Motor neuron (in vitro differentiated cells): Measurements from ENCODE around the gene STK10. TPM values are rescaled to one million over a fixed set of nuclear protein-coding genes. Genes with fewer than 3 reads are reported as not detected.

Experiments
- ATAC-seq, 8 experiments: fragments of 200-7000 bp; cut with Tn5 transposase; replicated peaks in 6 of 8; 2 replicates each; pipeline ENCODE4 v1.8.0; 2021; ENCODE audit warnings: mild to moderate bottlenecking in 8 of 8, moderate library complexity in 8 of 8
- H3K27ac ChIP-seq, 2 donors: fragments of 250-450 bp; sonication (Bioruptor Pico); 2 replicates each; pipeline ENCODE4 v1.9.0; 2021; ENCODE audit warnings: antibody characterized with exemption in 2 of 2, mild to moderate bottlenecking in 2 of 2, moderate library complexity in 1 of 2
- H3K4me1 ChIP-seq, 2 donors: fragments of 250-450 bp; sonication (Bioruptor Pico); replicated peaks in 1 of 2; 2 replicates each; pipeline ENCODE4 v1.6.1; 2021; ENCODE audit warnings: antibody characterized with exemption in 2 of 2, mild to moderate bottlenecking in 2 of 2, moderate library complexity in 1 of 2
- H3K4me3 ChIP-seq, 5 donors: fragments of 250-450 bp; sonication (Bioruptor Pico); 2 replicates each; pipeline ENCODE4 v1.9.0; 2021; ENCODE audit warnings: antibody characterized with exemption in 5 of 5, mild to moderate bottlenecking in 5 of 5, moderate library complexity in 4 of 5
- WGBS, 10 experiments: fragments of 450-650 bp; shearing (Covaris generic); methylation state at CpG; one replicate each; pipeline ENCODE4 v1.0.0; 2022; 5-methylcytosine and 5-hydroxymethylcytosine counted together
- in situ Hi-C, 9 experiments: fragments of 400-800 bp; cut with MboI; loops; one replicate each; pipeline ENCODE4 v1.15.0; 2021; ENCODE audit warnings: low sequenced_read_pairs in 9 of 9, low pct_unique_long_range_greater_than_20kb in 2 of 9; ENCODE audit not compliant: unreplicated experiment in 9 of 9
- total RNA-seq, 8 experiments: library from RNA; unstranded; fragments of 300-600 nt; gene quantifications; 2 replicates each; pipeline versions ENCODE4 v1.2.3 to v1.2.4, GENCODE V29; 2022

Gene STK10
- total RNA-seq, 8 experiments from 2014 or later: 3.6 to 24.6 (median 8.1) TPM

GRCh38 chr5:171992813-171993212 lies 195.2 kb downstream of the STK10 start:
- WGBS, 10 experiments: 60 to 100% (median 100%) methylated on average over 1 to 2 of the region's 2 CpGs; no CpG with 5 or more reads in 4 of the 10 experiments
- in situ Hi-C loops: no loop called here
- Histone ChIP-seq H3K4me1 (no peaks in the 10 kb centered on the region), H3K4me3 (no peak overlapping the region), H3K27ac (no peak overlapping the region)
- ATAC-seq: no peak

GRCh38 chr5:171992305-171992704 lies 195.7 kb downstream of the STK10 start:
- in situ Hi-C loops: no loop called here
- Histone ChIP-seq H3K27ac (no peak overlapping the region), H3K4me1 (no peaks in the 10 kb centered on the region), H3K4me3 (no peak overlapping the region)
- WGBS, 10 experiments: 73 to 100% (median 99%) methylated on average over 1 to 3 of the region's 3 CpGs; no CpG with 5 or more reads in 1 of the 10 experiments
- ATAC-seq: no peak

Other genes starting within 250 kb of the STK10 start
- 10 to 100 TPM; 43.5 to 86.7 (median 58.9) TPM for gene FBXW11, start 181.6 kb downstream of the STK10 start, total RNA-seq
- gene EFCAB9, start 5.9 kb upstream of the STK10 start, total RNA-seq: not detected
- gene UBTD2, start 95.5 kb upstream of the STK10 start, total RNA-seq: 10 to 100 TPM; 11.3 to 58.2 (median 28.3) TPM